Uterus (tissue), 2 donors: ENCODE measurements around the gene DZIP1.

ENCODE experiments used
- POLR2A ChIP-seq, 2 donors: fragments of 450-650 bp; IDR thresholded peaks; one replicate each; pipeline ENCODE4 v1.6.1; 2016; ENCODE audit warnings: antibody characterized with exemption in 2 of 2, mild to moderate bottlenecking in 1 of 2, moderate library complexity in 1 of 2
- TF ChIP-seq, protein P1 (sequence below), 4 experiments: fragments of 200-600 bp in 2 of 4; fragments of 450-650 bp in 2 of 4; sonication (generic) in 2 of 4; IDR thresholded peaks; one replicate each; pipeline ENCODE4 v1.5.1; 2016 to 2019; ENCODE audit warnings: antibody characterized with exemption in 4 of 4, mild to moderate bottlenecking in 2 of 4, moderate library complexity in 1 of 4

DNA sequence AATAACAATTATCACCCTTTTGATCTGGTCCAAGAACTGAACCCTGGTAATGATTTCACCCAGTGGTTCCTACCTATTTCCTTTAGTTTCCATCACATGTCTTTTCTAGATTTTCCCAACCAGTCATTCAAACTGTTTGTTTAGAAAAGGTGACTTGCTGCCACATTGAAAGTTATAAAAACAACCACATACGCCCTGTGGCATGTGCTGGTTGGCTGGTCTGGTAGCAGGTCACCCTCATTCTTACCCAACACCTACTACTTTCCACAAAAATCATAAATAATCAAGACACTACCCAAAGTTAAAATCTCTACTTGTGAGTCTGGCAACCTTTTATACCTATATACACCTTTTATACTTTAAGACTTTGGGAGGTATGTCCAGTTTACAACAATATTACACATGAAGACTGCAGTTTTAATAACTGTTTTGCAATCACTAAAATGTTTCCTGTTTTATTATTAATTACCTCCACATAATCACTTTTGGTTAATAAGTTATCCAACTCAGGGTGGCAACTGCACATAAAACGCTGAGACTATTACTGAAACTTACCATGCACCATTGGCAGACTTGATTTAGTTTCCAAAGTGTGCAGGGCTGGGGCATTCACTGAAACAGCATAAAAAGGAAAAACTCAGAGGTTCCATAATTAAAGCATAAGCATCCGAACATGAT is 38.9 kb downstream of the DZIP1 start:
- TF ChIP-seq POLR2A (IDR thresholded peaks at IDR 0.05) = no peak
- TF ChIP-seq, protein P1, sequence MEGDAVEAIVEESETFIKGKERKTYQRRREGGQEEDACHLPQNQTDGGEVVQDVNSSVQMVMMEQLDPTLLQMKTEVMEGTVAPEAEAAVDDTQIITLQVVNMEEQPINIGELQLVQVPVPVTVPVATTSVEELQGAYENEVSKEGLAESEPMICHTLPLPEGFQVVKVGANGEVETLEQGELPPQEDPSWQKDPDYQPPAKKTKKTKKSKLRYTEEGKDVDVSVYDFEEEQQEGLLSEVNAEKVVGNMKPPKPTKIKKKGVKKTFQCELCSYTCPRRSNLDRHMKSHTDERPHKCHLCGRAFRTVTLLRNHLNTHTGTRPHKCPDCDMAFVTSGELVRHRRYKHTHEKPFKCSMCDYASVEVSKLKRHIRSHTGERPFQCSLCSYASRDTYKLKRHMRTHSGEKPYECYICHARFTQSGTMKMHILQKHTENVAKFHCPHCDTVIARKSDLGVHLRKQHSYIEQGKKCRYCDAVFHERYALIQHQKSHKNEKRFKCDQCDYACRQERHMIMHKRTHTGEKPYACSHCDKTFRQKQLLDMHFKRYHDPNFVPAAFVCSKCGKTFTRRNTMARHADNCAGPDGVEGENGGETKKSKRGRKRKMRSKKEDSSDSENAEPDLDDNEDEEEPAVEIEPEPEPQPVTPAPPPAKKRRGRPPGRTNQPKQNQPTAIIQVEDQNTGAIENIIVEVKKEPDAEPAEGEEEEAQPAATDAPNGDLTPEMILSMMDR (IDR thresholded peaks at IDR 0.05) = no peak
